HFFc6 (cell line): Measurements from ENCODE around the gene DTNB. TPM values are rescaled to one million over a fixed set of nuclear protein-coding genes. Genes with fewer than 3 reads are reported as not detected.

Source experiments
- DNase-seq: peaks from one replicate; pipeline ENCODE4 v3.0.0-alpha.2; 2018
- H3K27ac Mint-ChIP-seq: 2 replicates; pipeline ENCODE4 v1.8.0; 2020; ENCODE audit warnings: mild to moderate bottlenecking, mixed read lengths
- H3K27me3 Mint-ChIP-seq: 2 replicates; pipeline ENCODE4 v1.8.0; 2021; ENCODE audit warnings: mild to moderate bottlenecking, moderate library complexity, mixed read lengths; ENCODE audit not compliant: insufficient read depth
- H3K36me3 Mint-ChIP-seq: 2 replicates; pipeline ENCODE4 v1.8.0; 2021; ENCODE audit warnings: low read depth, mixed read lengths
- H3K4me1 Mint-ChIP-seq: 2 replicates; pipeline ENCODE4 v1.8.0; 2020; ENCODE audit warnings: low read depth, mixed read lengths
- H3K4me3 Mint-ChIP-seq: 2 replicates; pipeline ENCODE4 v1.8.0; 2020; ENCODE audit warnings: mild to moderate bottlenecking, moderate library complexity, mixed read lengths
- H3K9me3 Mint-ChIP-seq: 2 replicates; pipeline ENCODE4 v1.8.0; 2020; ENCODE audit warnings: mild to moderate bottlenecking, mixed read lengths
- CTCF ChIP-seq: fragments of 200-600 bp; sonication (generic); IDR thresholded peaks from 2 replicates; pipeline ENCODE4 v1.5.0; 2021; ENCODE audit warnings: antibody characterized with exemption, mild to moderate bottlenecking
- total RNA-seq, 6 experiments: library from RNA; stranded (reverse); fragmentation: NEBNext Ultra II Directional; extraction: Animal tissue kit (Norgen Biotek cat#: 25700); gene quantifications; 2 replicates in 1 of 6; 3 replicates in 5 of 6; pipeline ENCODE4 v1.2.3, GENCODE V29; 2021

Gene DTNB
- total RNA-seq, 6 experiments from 2014 or later: 4.2 to 6.2 (median 4.7) TPM

GRCh38 chr2:25336383-25336841 is 337.0 kb downstream of the DTNB start:
- no peaks in the 10 kb centered on the region for H3K36me3 Mint-ChIP-seq
- no peak for TF ChIP-seq CTCF
- no peak overlapping the region for H3K4me3 Mint-ChIP-seq
- H3K4me1 Mint-ChIP-seq: no peaks in the 10 kb centered on the region
- H3K27ac Mint-ChIP-seq: no peak overlapping the region
- peaks cover 5% of the 10 kb centered on the region for H3K27me3 Mint-ChIP-seq
- H3K9me3 Mint-ChIP-seq: no peaks in the 10 kb centered on the region
- DNase-seq: no peak

- no peaks in the 10 kb centered on the region for H3K36me3 Mint-ChIP-seq
- DNase-seq: no peak
- no peak for TF ChIP-seq CTCF
- no peaks in the 10 kb centered on the region for H3K9me3 Mint-ChIP-seq
- peaks cover 5% of the 10 kb centered on the region for H3K27me3 Mint-ChIP-seq
- H3K4me3 Mint-ChIP-seq: no peak overlapping the region
- H3K4me1 Mint-ChIP-seq: no peaks in the 10 kb centered on the region
- no peak overlapping the region for H3K27ac Mint-ChIP-seq
Observed at GRCh38 chr2:25335971-25336370, 337.4 kb downstream of the DTNB start.

- no peak for DNase-seq
- Mint-ChIP-seq H3K4me3 (no peak overlapping the region), H3K27me3 (peaks cover 9% of the 10 kb centered on the region), H3K9me3 (no peaks in the 10 kb centered on the region), H3K27ac (no peak overlapping the region), H3K4me1 (no peaks in the 10 kb centered on the region), H3K36me3 (no peaks in the 10 kb centered on the region)
- no peak for TF ChIP-seq CTCF
Observed at GRCh38 chr2:25335204-25335603, 338.2 kb downstream of the DTNB start.

DNA sequence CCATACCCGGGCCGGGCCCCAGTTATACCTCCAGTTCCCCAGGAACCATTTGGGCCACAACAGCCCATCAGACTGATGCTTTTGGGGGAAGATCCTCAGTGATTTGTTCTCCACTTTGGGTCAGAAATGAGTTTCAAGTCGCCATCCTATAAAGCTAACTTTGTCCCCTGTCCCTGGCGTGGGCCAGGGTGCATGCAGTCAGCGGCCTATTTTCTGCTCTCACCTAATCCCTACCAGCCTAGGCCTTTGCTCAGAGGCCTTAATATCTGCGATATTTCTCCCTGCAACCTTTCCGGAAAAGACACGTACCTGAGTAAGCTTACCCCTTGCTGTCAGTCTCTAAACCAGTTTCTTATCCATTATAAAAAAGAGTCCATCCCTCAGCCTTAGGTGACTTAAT is 338.9 kb downstream of the DTNB start:
- no peaks in the 10 kb centered on the region for H3K4me1 Mint-ChIP-seq
- no peaks in the 10 kb centered on the region for H3K36me3 Mint-ChIP-seq
- no peaks in the 10 kb centered on the region for H3K9me3 Mint-ChIP-seq
- no peak overlapping the region for H3K27ac Mint-ChIP-seq
- no peak for TF ChIP-seq CTCF
- no peak overlapping the region for H3K4me3 Mint-ChIP-seq
- no peak for DNase-seq
- H3K27me3 Mint-ChIP-seq: peaks cover 9% of the 10 kb centered on the region

- Mint-ChIP-seq H3K27me3 (peaks cover 7% of the 10 kb centered on the region), H3K27ac (no peak overlapping the region), H3K36me3 (no peaks in the 10 kb centered on the region), H3K4me3 (no peak overlapping the region), H3K4me1 (no peaks in the 10 kb centered on the region), H3K9me3 (no peaks in the 10 kb centered on the region)
- no peak for DNase-seq
- TF ChIP-seq CTCF: no peak
Observed at GRCh38 chr2:25333981-25334380, 339.4 kb downstream of the DTNB start.

DNA sequence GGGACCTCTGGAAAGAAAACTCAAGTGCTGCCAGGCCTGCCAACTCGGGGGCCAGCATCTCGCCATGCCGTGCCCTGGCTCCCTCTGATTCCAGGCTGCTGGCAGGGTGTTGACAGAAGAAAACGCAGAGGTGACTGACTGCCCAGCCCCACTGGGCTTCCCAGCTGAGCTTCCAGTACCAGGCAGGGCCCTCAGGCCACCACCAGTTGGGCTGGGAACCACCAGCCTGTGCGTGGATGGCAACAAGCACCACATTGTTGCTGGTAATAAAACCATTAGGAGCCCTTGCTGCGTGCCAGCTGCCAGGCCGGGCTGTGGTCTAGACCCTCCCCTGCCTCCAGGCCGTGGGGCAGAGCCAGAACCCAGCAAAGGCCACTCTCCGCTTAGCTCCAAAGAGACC is 340.8 kb downstream of the DTNB start:
- H3K4me3 Mint-ChIP-seq: no peak overlapping the region
- DNase-seq: no peak
- no peak overlapping the region for H3K27ac Mint-ChIP-seq
- H3K9me3 Mint-ChIP-seq: peaks cover 3% of the 10 kb centered on the region
- peaks cover 3% of the 10 kb centered on the region for H3K36me3 Mint-ChIP-seq
- H3K4me1 Mint-ChIP-seq: no peaks in the 10 kb centered on the region
- TF ChIP-seq CTCF: no peak
- H3K27me3 Mint-ChIP-seq: peaks cover 5% of the 10 kb centered on the region
